HepG2 (cell line): ENCODE measurements around the gene BLVRA. TPM values are rescaled to one million over a fixed set of nuclear protein-coding genes. Genes with fewer than 3 reads are reported as not detected.

Experiments used
- CCDC6 ChIP-seq: sonication (generic); formaldehyde crosslinking; IDR thresholded peaks from 2 replicates; pipeline ENCODE4 v1.8.1; 2022; ENCODE audit warnings: mild to moderate bottlenecking, missing genetic modification reagents, moderate library complexity
- GTF3A ChIP-seq: sonication (generic); formaldehyde crosslinking; conservative IDR thresholded peaks from 2 replicates; pipeline ENCODE4 v1.4.0; 2020; ENCODE audit warnings: mild to moderate bottlenecking, missing genetic modification reagents
- MED13 ChIP-seq: sonication (generic); formaldehyde crosslinking; IDR thresholded peaks from 2 replicates; pipeline ENCODE4 v1.5.0; 2020; ENCODE audit warnings: missing genetic modification reagents
- MIXL1 ChIP-seq: IDR thresholded peaks from 2 replicates; pipeline ENCODE4 v1.6.1; 2016
- MTF2 ChIP-seq: sonication (generic); formaldehyde crosslinking; IDR thresholded peaks from 2 replicates; pipeline ENCODE4 v1.5.0; 2020; ENCODE audit warnings: missing genetic modification reagents, borderline replicate concordance
- NAIF1 ChIP-seq: sonication (generic); formaldehyde crosslinking; IDR thresholded peaks from 2 replicates; pipeline ENCODE4 v1.5.0; 2020; ENCODE audit warnings: mild to moderate bottlenecking, missing genetic modification reagents, borderline replicate concordance
- NR2C2 ChIP-seq: sonication (generic); formaldehyde crosslinking; IDR thresholded peaks from 2 replicates; pipeline ENCODE4 v1.4.0; 2020; ENCODE audit warnings: missing genetic modification reagents, mild to moderate bottlenecking, moderate library complexity, borderline replicate concordance
- RAD21 ChIP-seq: fragments of 450-650 bp; formaldehyde crosslinking; IDR thresholded peaks from 2 replicates; pipeline ENCODE4 v1.5.0; 2020; ENCODE audit warnings: mild to moderate bottlenecking
- SAP130 ChIP-seq: IDR thresholded peaks from 2 replicates; pipeline ENCODE4 v1.6.1; 2016; ENCODE audit warnings: low read depth
- SP4 ChIP-seq: sonication (generic); formaldehyde crosslinking; IDR thresholded peaks from 2 replicates; pipeline ENCODE4 v1.8.1; 2023; ENCODE audit warnings: mild to moderate bottlenecking, missing genetic modification reagents
- SRSF9 ChIP-seq: fragments of 200-400 bp; formaldehyde crosslinking; IDR thresholded peaks from 2 replicates; pipeline ENCODE4 v1.6.1; 2018; ENCODE audit warnings: borderline replicate concordance, mild to moderate bottlenecking, low read depth, low read length; ENCODE audit not compliant: insufficient read depth, poor library complexity, severe bottlenecking
- TCF7 ChIP-seq: sonication (generic); IDR thresholded peaks from 2 replicates; pipeline ENCODE4 v1.6.1; 2016; ENCODE audit warnings: antibody characterized with exemption, low read depth
- ZNF230 ChIP-seq: sonication (generic); formaldehyde crosslinking; IDR thresholded peaks from 2 replicates; pipeline ENCODE4 v1.4.0; 2020; ENCODE audit warnings: mild to moderate bottlenecking, missing genetic modification reagents
- ZNF234 ChIP-seq: sonication (generic); formaldehyde crosslinking; conservative IDR thresholded peaks from 2 replicates; pipeline ENCODE4 v1.5.1; 2020; ENCODE audit warnings: mild to moderate bottlenecking, missing genetic modification reagents
- ZNF296 ChIP-seq: sonication (generic); formaldehyde crosslinking; conservative IDR thresholded peaks from 2 replicates; pipeline ENCODE4 v1.5.0; 2020; ENCODE audit warnings: mild to moderate bottlenecking, missing genetic modification reagents
- ZNF543 ChIP-seq: sonication (generic); formaldehyde crosslinking; IDR thresholded peaks from 2 replicates; pipeline ENCODE4 v1.4.0; 2020; ENCODE audit warnings: mild to moderate bottlenecking, missing genetic modification reagents
- ZNF672 ChIP-seq: sonication (generic); formaldehyde crosslinking; IDR thresholded peaks from 2 replicates; pipeline ENCODE4 v1.8.1; 2022; ENCODE audit warnings: missing genetic modification reagents
- ZNF724P ChIP-seq: sonication (generic); formaldehyde crosslinking; IDR thresholded peaks from 2 replicates; pipeline ENCODE4 v1.8.0; 2022; ENCODE audit warnings: missing genetic modification reagents, borderline replicate concordance
- ZNF772 ChIP-seq: sonication (generic); formaldehyde crosslinking; IDR thresholded peaks from 2 replicates; pipeline ENCODE4 v1.5.0; 2020; ENCODE audit warnings: mild to moderate bottlenecking, missing genetic modification reagents
- polyA plus RNA-seq, 8 experiments: library from polyadenylated mRNA; depleted of rRNA in 3 of 8; stranded (reverse) in 7 of 8; unstranded in 1 of 8; fragments of >200 nt; fragmentation: Illumina TruSeq in 4 of 8; extraction: Trizol in 4 of 8; gene quantifications; 2 replicates each; pipeline versions ENCODE4 v1.2.1 to v1.2.3, GENCODE V29; 2011 to 2016; ENCODE audit warnings: low read depth in 4 of 8, missing spikeins in 1 of 8, mixed read lengths in 1 of 8; ENCODE audit not compliant: insufficient read depth in 1 of 8
- total RNA-seq, 5 experiments: library from RNA; depleted of rRNA; stranded (reverse); fragments of >200 nt; fragmentation: Illumina TruSeq; extraction: Trizol; gene quantifications; 2 replicates each; pipeline ENCODE4 v1.2.3, GENCODE V29; 2016; ENCODE audit warnings: low read depth in 1 of 5
- TF ChIP-seq, protein P1 (sequence below): sonication (generic); formaldehyde crosslinking; IDR thresholded peaks from 2 replicates; pipeline ENCODE4 v1.4.0; 2020; ENCODE audit warnings: missing genetic modification reagents
- TF ChIP-seq, protein P2 (sequence below): sonication (generic); formaldehyde crosslinking; IDR thresholded peaks from 2 replicates; pipeline ENCODE4 v1.5.0; 2020; ENCODE audit warnings: missing genetic modification reagents
- TF ChIP-seq, protein P3 (sequence below): IDR thresholded peaks from 2 replicates; pipeline ENCODE4 v1.6.1; 2012; ENCODE audit warnings: inconsistent platforms
- TF ChIP-seq, protein P4 (sequence below): IDR thresholded peaks from 2 replicates; pipeline ENCODE4 v1.6.1; 2016; ENCODE audit warnings: missing genetic modification reagents, missing compliant biosample characterization

BLVRA gene
- total and polyA plus RNA-seq, 2 of the 13 experiments (the other 11 are each of a cell fraction or from before 2014, with no cell fraction given), result 39.2 to 64.2 TPM

DNA sequence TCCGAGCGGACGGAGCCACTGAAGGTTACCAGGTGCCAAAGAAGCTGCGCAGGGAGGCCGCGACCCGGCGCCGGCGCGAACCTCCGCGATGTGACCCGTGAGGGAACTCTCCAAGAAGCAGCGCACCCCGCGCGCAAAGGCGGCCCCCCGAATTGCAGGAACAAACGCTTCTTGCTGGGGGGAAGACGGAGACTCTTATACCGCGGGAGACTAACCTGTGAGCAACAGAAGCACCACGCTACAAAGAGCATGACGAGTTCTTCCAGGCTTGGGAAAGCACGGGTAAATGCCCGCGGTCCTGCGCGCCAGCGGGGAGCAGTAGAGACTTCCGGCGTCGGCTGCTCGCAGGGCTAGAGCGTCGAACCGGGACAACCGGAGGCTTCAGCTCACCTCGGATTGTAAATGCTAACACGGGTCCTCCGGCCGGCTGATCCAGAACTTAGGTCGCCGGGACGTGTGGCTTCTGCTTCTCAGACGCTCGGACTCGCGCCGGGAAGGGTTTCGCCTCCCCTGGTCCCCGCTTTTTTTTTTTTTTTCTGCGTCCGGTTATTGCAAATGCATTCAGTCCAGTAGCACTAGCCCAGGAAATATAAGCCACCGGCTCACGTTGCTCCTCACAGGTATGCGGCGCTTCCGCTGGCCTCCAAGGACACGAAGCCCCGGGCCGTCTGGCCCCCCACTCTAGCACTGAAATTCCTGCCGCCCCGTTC, 29.1 kb upstream of the BLVRA start, which contains the start of gene COA1 (continued):
- TF ChIP-seq, protein P1, sequence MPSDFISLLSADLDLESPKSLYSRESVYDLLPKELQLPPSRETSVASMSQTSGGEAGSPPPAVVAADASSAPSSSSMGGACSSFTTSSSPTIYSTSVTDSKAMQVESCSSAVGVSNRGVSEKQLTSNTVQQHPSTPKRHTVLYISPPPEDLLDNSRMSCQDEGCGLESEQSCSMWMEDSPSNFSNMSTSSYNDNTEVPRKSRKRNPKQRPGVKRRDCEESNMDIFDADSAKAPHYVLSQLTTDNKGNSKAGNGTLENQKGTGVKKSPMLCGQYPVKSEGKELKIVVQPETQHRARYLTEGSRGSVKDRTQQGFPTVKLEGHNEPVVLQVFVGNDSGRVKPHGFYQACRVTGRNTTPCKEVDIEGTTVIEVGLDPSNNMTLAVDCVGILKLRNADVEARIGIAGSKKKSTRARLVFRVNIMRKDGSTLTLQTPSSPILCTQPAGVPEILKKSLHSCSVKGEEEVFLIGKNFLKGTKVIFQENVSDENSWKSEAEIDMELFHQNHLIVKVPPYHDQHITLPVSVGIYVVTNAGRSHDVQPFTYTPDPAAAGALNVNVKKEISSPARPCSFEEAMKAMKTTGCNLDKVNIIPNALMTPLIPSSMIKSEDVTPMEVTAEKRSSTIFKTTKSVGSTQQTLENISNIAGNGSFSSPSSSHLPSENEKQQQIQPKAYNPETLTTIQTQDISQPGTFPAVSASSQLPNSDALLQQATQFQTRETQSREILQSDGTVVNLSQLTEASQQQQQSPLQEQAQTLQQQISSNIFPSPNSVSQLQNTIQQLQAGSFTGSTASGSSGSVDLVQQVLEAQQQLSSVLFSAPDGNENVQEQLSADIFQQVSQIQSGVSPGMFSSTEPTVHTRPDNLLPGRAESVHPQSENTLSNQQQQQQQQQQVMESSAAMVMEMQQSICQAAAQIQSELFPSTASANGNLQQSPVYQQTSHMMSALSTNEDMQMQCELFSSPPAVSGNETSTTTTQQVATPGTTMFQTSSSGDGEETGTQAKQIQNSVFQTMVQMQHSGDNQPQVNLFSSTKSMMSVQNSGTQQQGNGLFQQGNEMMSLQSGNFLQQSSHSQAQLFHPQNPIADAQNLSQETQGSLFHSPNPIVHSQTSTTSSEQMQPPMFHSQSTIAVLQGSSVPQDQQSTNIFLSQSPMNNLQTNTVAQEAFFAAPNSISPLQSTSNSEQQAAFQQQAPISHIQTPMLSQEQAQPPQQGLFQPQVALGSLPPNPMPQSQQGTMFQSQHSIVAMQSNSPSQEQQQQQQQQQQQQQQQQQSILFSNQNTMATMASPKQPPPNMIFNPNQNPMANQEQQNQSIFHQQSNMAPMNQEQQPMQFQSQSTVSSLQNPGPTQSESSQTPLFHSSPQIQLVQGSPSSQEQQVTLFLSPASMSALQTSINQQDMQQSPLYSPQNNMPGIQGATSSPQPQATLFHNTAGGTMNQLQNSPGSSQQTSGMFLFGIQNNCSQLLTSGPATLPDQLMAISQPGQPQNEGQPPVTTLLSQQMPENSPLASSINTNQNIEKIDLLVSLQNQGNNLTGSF, result peak; percentile 64
- TF ChIP-seq MIXL1 (CRISPR knock-in tag) (no peak), CCDC6 (CRISPR knock-in tag) (peak; percentile 51; the same call in 1 of the 2 replicates), NAIF1 (CRISPR knock-in tag) (no peak; the same call in 1 of the 2 replicates), SAP130 (CRISPR knock-in tag) (peak; percentile 95), MTF2 (CRISPR knock-in tag) (no peak), ZNF724P (CRISPR knock-in tag) (no peak), ZNF234 (CRISPR knock-in tag) (no peak), ZNF672 (CRISPR knock-in tag) (no peak), NR2C2 (peak; percentile 70; the same call in 1 of the 2 replicates), ZNF296 (CRISPR knock-in tag) (peak; percentile 64; the same call in 1 of the 2 replicates), SRSF9 (no peak), ZNF772 (0 out of 2 replicates have a peak, but pooled peaks have one; percentile 56), RAD21 (CRISPR knock-in tag) (peak; percentile 49; the same call in 1 of the 2 replicates), ZNF543 (CRISPR knock-in tag) (peak; percentile 84; the same call in 1 of the 2 replicates), TCF7 (no peak), GTF3A (CRISPR knock-in tag) (no peak), SP4 (CRISPR knock-in tag) (no peak; the same call in 1 of the 2 replicates), MED13 (no peak), ZNF230 (CRISPR knock-in tag) (0 out of 2 replicates have a peak, but pooled peaks have one; percentile 63)
- TF ChIP-seq, protein P2, sequence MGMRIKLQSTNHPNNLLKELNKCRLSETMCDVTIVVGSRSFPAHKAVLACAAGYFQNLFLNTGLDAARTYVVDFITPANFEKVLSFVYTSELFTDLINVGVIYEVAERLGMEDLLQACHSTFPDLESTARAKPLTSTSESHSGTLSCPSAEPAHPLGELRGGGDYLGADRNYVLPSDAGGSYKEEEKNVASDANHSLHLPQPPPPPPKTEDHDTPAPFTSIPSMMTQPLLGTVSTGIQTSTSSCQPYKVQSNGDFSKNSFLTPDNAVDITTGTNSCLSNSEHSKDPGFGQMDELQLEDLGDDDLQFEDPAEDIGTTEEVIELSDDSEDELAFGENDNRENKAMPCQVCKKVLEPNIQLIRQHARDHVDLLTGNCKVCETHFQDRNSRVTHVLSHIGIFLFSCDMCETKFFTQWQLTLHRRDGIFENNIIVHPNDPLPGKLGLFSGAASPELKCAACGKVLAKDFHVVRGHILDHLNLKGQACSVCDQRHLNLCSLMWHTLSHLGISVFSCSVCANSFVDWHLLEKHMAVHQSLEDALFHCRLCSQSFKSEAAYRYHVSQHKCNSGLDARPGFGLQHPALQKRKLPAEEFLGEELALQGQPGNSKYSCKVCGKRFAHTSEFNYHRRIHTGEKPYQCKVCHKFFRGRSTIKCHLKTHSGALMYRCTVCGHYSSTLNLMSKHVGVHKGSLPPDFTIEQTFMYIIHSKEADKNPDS (CRISPR knock-in tag), result no peak
- TF ChIP-seq, protein P3, sequence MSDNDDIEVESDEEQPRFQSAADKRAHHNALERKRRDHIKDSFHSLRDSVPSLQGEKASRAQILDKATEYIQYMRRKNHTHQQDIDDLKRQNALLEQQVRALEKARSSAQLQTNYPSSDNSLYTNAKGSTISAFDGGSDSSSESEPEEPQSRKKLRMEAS, result peak; percentile 79; the same call in 1 of the 2 replicates
- TF ChIP-seq, protein P4, sequence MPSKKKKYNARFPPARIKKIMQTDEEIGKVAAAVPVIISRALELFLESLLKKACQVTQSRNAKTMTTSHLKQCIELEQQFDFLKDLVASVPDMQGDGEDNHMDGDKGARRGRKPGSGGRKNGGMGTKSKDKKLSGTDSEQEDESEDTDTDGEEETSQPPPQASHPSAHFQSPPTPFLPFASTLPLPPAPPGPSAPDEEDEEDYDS, result peak; percentile 39; the same call in 1 of the 2 replicates
